Endothelial cell of umbilical vein (primary cell): ENCODE measurements around the gene SENP2. TPM values are rescaled to one million over a fixed set of nuclear protein-coding genes. Genes with fewer than 3 reads are reported as not detected.

Experiments
- BruUV-seq: library from RNA; stranded (reverse); fragments of 400-500 nt; replicated peaks from 2 replicates; lab custom pipeline; 2021; lab: Mats Ljungman, UMichigan
- CTCF ChIA-PET: fragments of 300-600, 350-600 bp; sonication (Branson Sonifier 250); formaldehyde crosslinking; loops from one replicate; lab custom pipeline; 2021; ENCODE audit warnings: antibody characterized with exemption, inconsistent platforms; lab: Charles Lee
- POLR2A ChIA-PET: fragments of 300-600, 350-600 bp; sonication (Branson Sonifier 250); formaldehyde crosslinking; loops from one replicate; lab custom pipeline; 2021; ENCODE audit warnings: antibody characterized with exemption, inconsistent platforms; lab: Charles Lee
- DNase-seq: peaks from one replicate; pipeline ENCODE4 v3.0.0-alpha.2; 2011; ENCODE audit warnings: low read depth, low spot score
- FAIRE-seq: peaks from 2 replicates; lab custom pipeline; 2011; peaks lifted over from hg19 to GRCh38; lab: Jason Lieb, UNC
- H2AFZ ChIP-seq: 2 replicates; pipeline ENCODE4 v1.6.0; 2012; ENCODE audit warnings: low read depth, low read length, control low read depth, inconsistent platforms
- H3K27ac ChIP-seq: 2 replicates; pipeline ENCODE4 v1.5.1; 2011; ENCODE audit warnings: low read depth, mild to moderate bottlenecking, control low read depth, low read length, moderate library complexity; ENCODE audit not compliant: insufficient read depth
- H3K27me3 ChIP-seq, 2 experiments: 2 replicates each; pipeline versions ENCODE4 v1.6.0 to v1.6.1; 2011; ENCODE audit warnings: low read length in 2 of 2, mixed read lengths in 1 of 2; ENCODE audit not compliant: control insufficient read depth in 2 of 2, insufficient read depth in 2 of 2
- H3K36me3 ChIP-seq, 2 experiments: 2 replicates in 1 of 2; 3 replicates in 1 of 2; pipeline ENCODE4 v1.5.1; 2011; ENCODE audit warnings: low read length in 2 of 2, mild to moderate bottlenecking in 1 of 2, moderate library complexity in 1 of 2; ENCODE audit not compliant: control insufficient read depth in 2 of 2, insufficient read depth in 2 of 2; ENCODE audit errors: extremely low read depth in 1 of 2
- H3K4me1 ChIP-seq: 3 replicates; pipeline ENCODE4 v1.5.1; 2011; ENCODE audit warnings: mild to moderate bottlenecking, low read length; ENCODE audit not compliant: control insufficient read depth, insufficient read depth; ENCODE audit errors: extremely low read depth
- H3K4me2 ChIP-seq: 2 replicates; pipeline ENCODE4 v1.6.1; 2011; ENCODE audit warnings: low read length, control low read depth, mixed read lengths; ENCODE audit not compliant: insufficient read depth
- H3K4me3 ChIP-seq, 3 experiments: fragments of 200-600 bp in 1 of 3; sonication (generic), shearing (Covaris generic) in 1 of 3; replicated peaks in 1 of 3; 2 replicates each; pipeline ENCODE4 v1.5.1; 2011 to 2016; ENCODE audit warnings: control low read depth in 3 of 3, low read length in 3 of 3, mild to moderate bottlenecking in 2 of 3, inconsistent platforms in 1 of 3, low read depth in 1 of 3, moderate library complexity in 1 of 3; ENCODE audit not compliant: insufficient read depth in 1 of 3
- H3K79me2 ChIP-seq: 2 replicates; pipeline ENCODE4 v1.6.0; 2012; ENCODE audit warnings: low read length, inconsistent platforms; ENCODE audit not compliant: control insufficient read depth, insufficient read depth
- H3K9ac ChIP-seq: replicated peaks from 2 replicates; pipeline ENCODE3; 2011; ENCODE audit warnings: low read length, control low read depth; ENCODE audit not compliant: insufficient read depth; ENCODE audit errors: extremely low read depth
- H3K9me1 ChIP-seq: replicated peaks from 3 replicates; pipeline ENCODE4 v1.6.0; 2011; ENCODE audit warnings: mild to moderate bottlenecking, low read length; ENCODE audit not compliant: control insufficient read depth, insufficient read depth; ENCODE audit errors: extremely low read depth
- H3K9me3 ChIP-seq: replicated peaks from 2 replicates; pipeline ENCODE4 v1.5.1; 2012; ENCODE audit warnings: low read length, inconsistent platforms; ENCODE audit not compliant: control insufficient read depth, insufficient read depth
- H4K20me1 ChIP-seq: replicated peaks from 2 replicates; pipeline ENCODE3; 2011; ENCODE audit warnings: mild to moderate bottlenecking, low read length; ENCODE audit not compliant: control insufficient read depth, insufficient read depth; ENCODE audit errors: extremely low read depth
- EZH2 ChIP-seq: IDR thresholded peaks from 2 replicates; pipeline ENCODE4 v1.6.1; 2012; ENCODE audit warnings: borderline replicate concordance, low read depth, mild to moderate bottlenecking, moderate library complexity, low read length, inconsistent platforms; ENCODE audit not compliant: severe bottlenecking
- FOS ChIP-seq: IDR thresholded peaks from 2 replicates; pipeline ENCODE4 v1.6.1; 2011; ENCODE audit warnings: mild to moderate bottlenecking, low read length, moderate library complexity, borderline replicate concordance; ENCODE audit not compliant: insufficient read depth
- GATA2 ChIP-seq: IDR thresholded peaks from 2 replicates; pipeline ENCODE4 v1.7.0; 2011; ENCODE audit warnings: low read depth, mild to moderate bottlenecking, moderate library complexity, mixed read lengths, low read length; ENCODE audit not compliant: insufficient read length, insufficient read depth
- JUN ChIP-seq: IDR thresholded peaks from 2 replicates; pipeline ENCODE4 v1.6.1; 2011; ENCODE audit warnings: borderline replicate concordance, low read depth; ENCODE audit not compliant: insufficient read length, insufficient read depth
- MYC ChIP-seq: IDR thresholded peaks from one replicate; pipeline ENCODE4 v1.6.1; 2011; ENCODE audit warnings: mild to moderate bottlenecking, low read depth, low read length
- POLR2A ChIP-seq: IDR thresholded peaks from 2 replicates; pipeline ENCODE4 v1.6.1; 2012; ENCODE audit warnings: low read depth, mild to moderate bottlenecking, control low read depth, low read length
- POLR2AphosphoS5 ChIP-seq: IDR thresholded peaks from 2 replicates; pipeline ENCODE4 v1.6.1; 2012; ENCODE audit warnings: low read depth, mild to moderate bottlenecking, control low read depth, low read length, moderate library complexity; ENCODE audit not compliant: insufficient read depth
- dilution Hi-C: fragments of 300-500 bp; cut with MboI; formaldehyde crosslinking; loops from one replicate; pipeline ENCODE4 v1.15.0; 2019; ENCODE audit warnings: low sequenced_read_pairs; ENCODE audit not compliant: extremely low pct_ligation_motif_present
- intact Hi-C: fragments of 100-400 bp; cut with micrococcal nuclease; formaldehyde crosslinking; loops from one replicate; pipeline ENCODE4 v1.10.0; 2022
- polyA plus RNA-seq, 4 experiments: library from polyadenylated mRNA; depleted of rRNA in 3 of 4; stranded (reverse) in 3 of 4; unstranded in 1 of 4; fragments of >200 nt; gene quantifications; 2 replicates each; pipeline versions ENCODE4 v1.2.1 to v1.2.3, GENCODE V29; 2011 to 2012; ENCODE audit warnings: missing spikeins in 1 of 4
- total RNA-seq: library from RNA; stranded (reverse); gene quantifications from 2 replicates; pipeline ENCODE4 v1.2.3, GENCODE V29; 2021
- TF ChIP-seq, protein P1 (sequence below), 2 donors: IDR thresholded peaks; 1 replicate in 1 of 2; 2 replicates in 1 of 2; pipeline ENCODE4 v1.5.1; 2011; ENCODE audit warnings: low read length in 2 of 2, mild to moderate bottlenecking in 2 of 2, moderate library complexity in 2 of 2, control low read depth in 1 of 2, inconsistent platforms in 1 of 2, low read depth in 1 of 2; ENCODE audit not compliant: insufficient read depth in 1 of 2; ENCODE audit errors: extremely low read depth in 1 of 2
- TF ChIP-seq, protein P2 (sequence below): IDR thresholded peaks from 2 replicates; pipeline ENCODE4 v1.6.1; 2011; ENCODE audit not compliant: insufficient read depth, insufficient read length

Gene SENP2
- total and polyA plus RNA-seq, 2 donors (not counting 3 experiments of a cell fraction or from before 2014, with no cell fraction given), result 3.8 to 40.4 TPM

GRCh38 chr3:185572183-185572582 lies 13.9 kb upstream of the SENP2 start:
- POLR2A ChIA-PET, result no interaction called here
- CTCF ChIA-PET, result interaction anchor here (2.0 to 2.2 kb wide), 2 partner anchors 13 to 112 kb away, joined by 6 to 12 read pairs; no protein-coding TSS in a partner anchor
- Histone ChIP-seq H3K9ac (no peak overlapping the region), H3K36me3 (no peaks in the 10 kb centered on the region), H3K9me3 (no peaks in the 10 kb centered on the region), H3K4me1 (no peaks in the 10 kb centered on the region), H3K27me3 (no peaks in the 10 kb centered on the region), H3K9me1 (no peaks in the 10 kb centered on the region), H3K79me2 (no peaks in the 10 kb centered on the region), H4K20me1 (no peaks in the 10 kb centered on the region), H2AFZ (no peak overlapping the region), H3K4me3 (no peak overlapping the region), H3K4me2 (no peak overlapping the region), H3K27ac (no peak overlapping the region)
- dilution Hi-C loops, result no loop called here
- intact Hi-C loops, result no loop called here
- FAIRE-seq (no peak), DNase-seq (no peak)
- TF ChIP-seq, protein P1, sequence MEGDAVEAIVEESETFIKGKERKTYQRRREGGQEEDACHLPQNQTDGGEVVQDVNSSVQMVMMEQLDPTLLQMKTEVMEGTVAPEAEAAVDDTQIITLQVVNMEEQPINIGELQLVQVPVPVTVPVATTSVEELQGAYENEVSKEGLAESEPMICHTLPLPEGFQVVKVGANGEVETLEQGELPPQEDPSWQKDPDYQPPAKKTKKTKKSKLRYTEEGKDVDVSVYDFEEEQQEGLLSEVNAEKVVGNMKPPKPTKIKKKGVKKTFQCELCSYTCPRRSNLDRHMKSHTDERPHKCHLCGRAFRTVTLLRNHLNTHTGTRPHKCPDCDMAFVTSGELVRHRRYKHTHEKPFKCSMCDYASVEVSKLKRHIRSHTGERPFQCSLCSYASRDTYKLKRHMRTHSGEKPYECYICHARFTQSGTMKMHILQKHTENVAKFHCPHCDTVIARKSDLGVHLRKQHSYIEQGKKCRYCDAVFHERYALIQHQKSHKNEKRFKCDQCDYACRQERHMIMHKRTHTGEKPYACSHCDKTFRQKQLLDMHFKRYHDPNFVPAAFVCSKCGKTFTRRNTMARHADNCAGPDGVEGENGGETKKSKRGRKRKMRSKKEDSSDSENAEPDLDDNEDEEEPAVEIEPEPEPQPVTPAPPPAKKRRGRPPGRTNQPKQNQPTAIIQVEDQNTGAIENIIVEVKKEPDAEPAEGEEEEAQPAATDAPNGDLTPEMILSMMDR (IDR thresholded peaks at IDR 0.05; ENCODE audit: extremely low read depth in 1 of 2, insufficient read depth in 1 of 2, low read depth in 1 of 2, low read length in 2 of 2), result no peak
- TF ChIP-seq GATA2, result no peak
- TF ChIP-seq FOS, result no peak
- no peak for TF ChIP-seq EZH2
- TF ChIP-seq POLR2AphosphoS5, result no peak
- TF ChIP-seq, protein P2, sequence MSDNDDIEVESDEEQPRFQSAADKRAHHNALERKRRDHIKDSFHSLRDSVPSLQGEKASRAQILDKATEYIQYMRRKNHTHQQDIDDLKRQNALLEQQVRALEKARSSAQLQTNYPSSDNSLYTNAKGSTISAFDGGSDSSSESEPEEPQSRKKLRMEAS, result no peak
- no peak for TF ChIP-seq POLR2A
- no peak for TF ChIP-seq JUN
- no peak for TF ChIP-seq MYC
- BruUV-seq, result no TSS peak
